Erythroblast (primary cell): ENCODE measurements around the gene GIGYF2.

Source experiments
- GATA1 ChIP-seq: IDR thresholded peaks from 2 replicates; pipeline ENCODE4 v1.6.1; 2011; ENCODE audit warnings: low read depth, mild to moderate bottlenecking, control low read depth, low read length, moderate library complexity
- POLR2A ChIP-seq: IDR thresholded peaks from 2 replicates; pipeline ENCODE4 v1.6.1; 2011; ENCODE audit warnings: mild to moderate bottlenecking, low read length

- TF ChIP-seq POLR2A (no peak), GATA1 (no peak)
These were observed 199.0 kb downstream of the GIGYF2 start for GRCh38 chr2:232896111-232896510.
